ENCODE results near the gene IER5. TPM values are rescaled to one million over a fixed set of nuclear protein-coding genes. Genes with fewer than 3 reads are reported as not detected.

Gene IER5
- total and polyA plus RNA-seq, 2 of the 13 experiments (the other 11 are each of a cell fraction or from before 2014, with no cell fraction given), result 2.5 to 3.5 TPM

GRCh38 chr1:181112071-181112929, 23.8 kb downstream of the IER5 start (continued):
- TF ChIP-seq, protein P1, sequence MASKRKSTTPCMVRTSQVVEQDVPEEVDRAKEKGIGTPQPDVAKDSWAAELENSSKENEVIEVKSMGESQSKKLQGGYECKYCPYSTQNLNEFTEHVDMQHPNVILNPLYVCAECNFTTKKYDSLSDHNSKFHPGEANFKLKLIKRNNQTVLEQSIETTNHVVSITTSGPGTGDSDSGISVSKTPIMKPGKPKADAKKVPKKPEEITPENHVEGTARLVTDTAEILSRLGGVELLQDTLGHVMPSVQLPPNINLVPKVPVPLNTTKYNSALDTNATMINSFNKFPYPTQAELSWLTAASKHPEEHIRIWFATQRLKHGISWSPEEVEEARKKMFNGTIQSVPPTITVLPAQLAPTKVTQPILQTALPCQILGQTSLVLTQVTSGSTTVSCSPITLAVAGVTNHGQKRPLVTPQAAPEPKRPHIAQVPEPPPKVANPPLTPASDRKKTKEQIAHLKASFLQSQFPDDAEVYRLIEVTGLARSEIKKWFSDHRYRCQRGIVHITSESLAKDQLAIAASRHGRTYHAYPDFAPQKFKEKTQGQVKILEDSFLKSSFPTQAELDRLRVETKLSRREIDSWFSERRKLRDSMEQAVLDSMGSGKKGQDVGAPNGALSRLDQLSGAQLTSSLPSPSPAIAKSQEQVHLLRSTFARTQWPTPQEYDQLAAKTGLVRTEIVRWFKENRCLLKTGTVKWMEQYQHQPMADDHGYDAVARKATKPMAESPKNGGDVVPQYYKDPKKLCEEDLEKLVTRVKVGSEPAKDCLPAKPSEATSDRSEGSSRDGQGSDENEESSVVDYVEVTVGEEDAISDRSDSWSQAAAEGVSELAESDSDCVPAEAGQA (IDR thresholded peaks at IDR 0.05; ENCODE audit: low read depth), result no peak
- TF ChIP-seq, protein P1 (CRISPR knock-in tag; IDR thresholded peaks at IDR 0.05; ENCODE audit: borderline replicate concordance), result no peak
- TF ChIP-seq ZNF720 (CRISPR knock-in tag; IDR thresholded peaks at IDR 0.05) (no peak), SIX4 (CRISPR knock-in tag; IDR thresholded peaks at IDR 0.05) (peak; percentile 88), ZNF777 (CRISPR knock-in tag; IDR thresholded peaks at IDR 0.05) (no peak), DMTF1 (CRISPR knock-in tag; IDR thresholded peaks at IDR 0.05) (0 out of 2 replicates have a peak, but pooled peaks have one; percentile 84), NR2F2 (IDR thresholded peaks at IDR 0.05; ENCODE audit: borderline replicate concordance, low read depth) (peak; percentile 56; the same call in 1 of the 2 replicates), CEBPB (IDR thresholded peaks at IDR 0.05; ENCODE audit: borderline replicate concordance, low read depth, low read length) (peak; percentile 99), ZFP90 (CRISPR knock-in tag; IDR thresholded peaks at IDR 0.05; ENCODE audit: borderline replicate concordance) (peak; percentile 66; the same call in 1 of the 2 replicates), MZF1 (CRISPR knock-in tag; IDR thresholded peaks at IDR 0.05; ENCODE audit: borderline replicate concordance) (no peak), ZNF101 (CRISPR knock-in tag; IDR thresholded peaks at IDR 0.05; ENCODE audit: borderline replicate concordance, low read depth) (no peak; the same call in 1 of the 2 replicates), YY1 (IDR thresholded peaks at IDR 0.05; ENCODE audit: insufficient read depth, insufficient replicate concordance, low read depth, low read length) (peak; percentile 63), RXRA (CRISPR knock-in tag; IDR thresholded peaks at IDR 0.05) (peak; percentile 90), CBX2 (IDR thresholded peaks at IDR 0.05; ENCODE audit: low read depth, low read length) (no peak), CBX2 (CRISPR knock-in tag; IDR thresholded peaks at IDR 0.05; ENCODE audit: low read depth) (no peak)
- TF ChIP-seq, protein P2, sequence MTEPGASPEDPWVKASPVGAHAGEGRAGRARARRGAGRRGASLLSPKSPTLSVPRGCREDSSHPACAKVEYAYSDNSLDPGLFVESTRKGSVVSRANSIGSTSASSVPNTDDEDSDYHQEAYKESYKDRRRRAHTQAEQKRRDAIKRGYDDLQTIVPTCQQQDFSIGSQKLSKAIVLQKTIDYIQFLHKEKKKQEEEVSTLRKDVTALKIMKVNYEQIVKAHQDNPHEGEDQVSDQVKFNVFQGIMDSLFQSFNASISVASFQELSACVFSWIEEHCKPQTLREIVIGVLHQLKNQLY (CRISPR knock-in tag; IDR thresholded peaks at IDR 0.05), result peak; percentile 75
- TF ChIP-seq, protein P3, sequence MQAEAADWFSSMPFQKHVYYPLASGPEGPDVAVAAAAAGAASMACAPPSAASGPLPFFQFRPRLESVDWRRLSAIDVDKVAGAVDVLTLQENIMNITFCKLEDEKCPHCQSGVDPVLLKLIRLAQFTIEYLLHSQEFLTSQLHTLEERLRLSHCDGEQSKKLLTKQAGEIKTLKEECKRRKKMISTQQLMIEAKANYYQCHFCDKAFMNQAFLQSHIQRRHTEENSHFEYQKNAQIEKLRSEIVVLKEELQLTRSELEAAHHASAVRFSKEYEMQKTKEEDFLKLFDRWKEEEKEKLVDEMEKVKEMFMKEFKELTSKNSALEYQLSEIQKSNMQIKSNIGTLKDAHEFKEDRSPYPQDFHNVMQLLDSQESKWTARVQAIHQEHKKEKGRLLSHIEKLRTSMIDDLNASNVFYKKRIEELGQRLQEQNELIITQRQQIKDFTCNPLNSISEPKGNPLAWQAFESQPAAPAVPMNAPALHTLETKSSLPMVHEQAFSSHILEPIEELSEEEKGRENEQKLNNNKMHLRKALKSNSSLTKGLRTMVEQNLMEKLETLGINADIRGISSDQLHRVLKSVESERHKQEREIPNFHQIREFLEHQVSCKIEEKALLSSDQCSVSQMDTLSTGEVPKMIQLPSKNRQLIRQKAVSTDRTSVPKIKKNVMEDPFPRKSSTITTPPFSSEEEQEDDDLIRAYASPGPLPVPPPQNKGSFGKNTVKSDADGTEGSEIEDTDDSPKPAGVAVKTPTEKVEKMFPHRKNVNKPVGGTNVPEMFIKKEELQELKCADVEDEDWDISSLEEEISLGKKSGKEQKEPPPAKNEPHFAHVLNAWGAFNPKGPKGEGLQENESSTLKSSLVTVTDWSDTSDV (CRISPR knock-in tag; IDR thresholded peaks at IDR 0.05), result no peak
